GM19240 (cell line): ENCODE measurements around the gene CPLANE2.
"Not testable (repeated sequence)": the region's sequence is repeated elsewhere in the genome, so short reads cannot be mapped to it uniquely, and the experiment has no call there.

ENCODE experiments used
- DNase-seq: peaks from one replicate; pipeline ENCODE4 v3.0.0; 2011; ENCODE audit warnings: low spot score; ENCODE audit not compliant: insufficient read length

Gene CPLANE2

GRCh38 chr1:16231331-16232315 lies 5.4 kb downstream of the CPLANE2 start:
- DNase-seq = no peak

DNA sequence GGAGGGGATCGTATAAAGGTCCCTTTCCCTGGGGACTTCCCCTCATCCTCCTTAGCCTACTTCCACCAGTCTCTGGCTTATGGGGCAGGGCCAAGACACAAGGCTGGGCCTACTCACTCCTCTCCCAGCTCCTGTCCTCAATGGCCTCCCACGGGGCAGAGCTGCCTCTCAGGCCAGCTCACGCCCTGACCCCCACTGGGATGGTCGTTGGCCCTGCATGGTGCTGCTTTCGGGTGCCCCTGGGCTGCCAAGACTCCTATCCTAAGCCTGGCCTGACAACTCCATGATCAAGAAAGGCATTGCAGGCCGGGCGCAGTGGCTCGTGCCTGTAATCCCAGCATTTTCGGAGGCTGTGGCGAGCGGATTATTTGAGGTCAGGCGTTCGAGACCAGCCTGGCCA lies 6.2 kb downstream of the CPLANE2 start:
- no peak for DNase-seq

- no peak for DNase-seq
These were observed 6.8 kb downstream of the CPLANE2 start for GRCh38 chr1:16229976-16230740.

- DNase-seq = no peak
These were observed 10.3 kb downstream of the CPLANE2 start for GRCh38 chr1:16226490-16227179.

- no peak for DNase-seq
These were observed 10.9 kb downstream of the CPLANE2 start for GRCh38 chr1:16226129-16226489.

DNA sequence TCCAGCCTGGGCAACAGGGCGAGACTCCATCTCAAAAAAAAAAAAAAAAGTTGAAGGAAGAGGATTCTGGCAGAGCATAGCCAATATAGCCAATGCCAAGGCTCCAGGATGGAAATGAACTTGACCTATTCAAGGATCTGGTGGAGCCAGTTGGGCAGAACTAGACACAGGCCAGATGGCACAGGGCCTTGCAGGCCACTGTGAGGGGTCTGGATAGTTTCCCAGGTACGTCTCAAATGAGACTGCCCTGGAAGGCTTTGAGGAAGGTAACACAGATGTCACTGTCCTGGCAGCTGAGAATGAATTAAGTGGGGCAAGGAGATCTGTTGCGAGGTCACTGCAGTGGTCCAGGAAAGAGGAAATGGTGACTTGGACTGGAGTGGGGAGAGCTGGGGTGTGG lies 12.5 kb downstream of the CPLANE2 start:
- DNase-seq = no peak

- DNase-seq = not testable (repeated sequence)
These were observed 14.3 kb downstream of the CPLANE2 start for GRCh38 chr1:16222716-16223115.

- no peak for DNase-seq
These were observed 15.5 kb downstream of the CPLANE2 start for GRCh38 chr1:16221499-16221898.

DNA sequence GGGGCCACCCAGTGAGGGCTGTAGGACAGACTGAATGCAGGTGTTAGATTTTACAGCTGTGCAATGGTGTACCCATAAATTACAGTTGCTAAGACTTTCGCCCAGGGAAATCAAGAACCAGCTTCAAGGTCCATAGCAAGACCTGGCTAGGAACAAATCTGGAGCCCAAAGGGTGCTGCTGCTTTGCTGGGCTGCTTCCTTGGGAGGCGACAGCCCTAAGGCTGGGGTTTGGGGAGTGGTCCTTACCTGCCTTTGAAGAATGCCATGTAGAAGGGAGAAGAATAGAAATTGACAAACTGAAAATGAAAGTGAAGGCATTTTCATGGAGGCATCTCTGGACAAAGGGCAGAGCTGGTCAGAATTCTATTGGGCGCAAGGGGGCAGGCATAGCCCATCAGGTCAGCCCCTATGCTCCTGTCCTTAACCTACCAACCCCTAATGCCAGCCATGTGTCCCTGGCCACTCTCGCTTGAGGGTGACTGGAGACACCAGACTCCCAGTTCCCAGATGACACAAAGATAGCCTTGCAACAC lies 16.9 kb downstream of the CPLANE2 start:
- no peak for DNase-seq

DNA sequence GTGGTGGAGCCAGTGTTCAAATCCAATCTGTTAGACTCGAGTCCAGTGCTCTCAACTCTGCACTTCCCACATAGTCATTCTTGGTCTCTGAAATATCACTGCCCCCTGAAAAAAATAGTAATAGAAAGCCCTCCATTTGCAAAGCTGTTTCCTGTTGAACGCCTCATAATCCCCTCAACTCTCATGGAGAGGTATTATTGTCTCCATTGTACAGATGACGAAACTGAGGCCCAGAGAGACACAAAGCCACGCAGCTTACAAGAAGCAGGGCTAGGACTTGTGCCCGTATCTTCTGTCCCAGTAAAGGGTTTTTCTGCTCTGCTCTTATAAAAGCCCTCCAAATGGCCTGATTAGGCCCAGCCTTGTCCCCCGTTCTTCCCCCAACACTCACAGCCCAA lies 18.3 kb downstream of the CPLANE2 start:
- no peak for DNase-seq

DNA sequence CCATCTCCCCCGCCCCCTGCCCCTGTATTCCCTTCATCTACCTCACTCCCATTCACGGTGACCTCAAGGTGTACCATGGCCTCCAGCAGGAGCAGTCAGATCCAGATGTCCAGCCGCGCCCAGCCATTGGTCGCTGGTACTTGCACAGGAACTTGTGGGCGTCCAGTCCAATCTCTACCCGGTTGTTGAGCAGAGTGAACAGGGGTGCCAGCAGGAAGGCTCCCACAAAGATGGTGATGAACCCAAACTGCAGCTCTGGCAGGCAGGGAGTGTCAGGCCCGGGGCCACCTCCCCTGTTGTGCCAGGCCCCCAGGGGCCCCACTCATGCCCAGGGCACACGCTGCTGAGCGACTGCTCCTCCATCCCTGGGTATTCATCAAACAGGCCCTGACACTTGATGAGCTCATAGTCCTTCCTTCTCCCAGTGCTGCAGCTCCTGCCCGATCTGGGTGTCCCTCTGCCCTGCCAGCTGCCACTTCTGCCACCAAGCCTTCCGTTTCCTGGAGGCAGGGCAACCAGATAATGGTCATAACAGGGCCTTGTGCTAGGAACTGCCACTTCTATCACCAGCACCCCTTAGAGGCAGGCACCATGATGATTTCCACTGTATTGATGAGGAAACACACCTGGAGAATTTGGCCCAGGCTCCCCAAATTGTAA lies 18.8 kb downstream of the CPLANE2 start:
- DNase-seq = no peak

DNA sequence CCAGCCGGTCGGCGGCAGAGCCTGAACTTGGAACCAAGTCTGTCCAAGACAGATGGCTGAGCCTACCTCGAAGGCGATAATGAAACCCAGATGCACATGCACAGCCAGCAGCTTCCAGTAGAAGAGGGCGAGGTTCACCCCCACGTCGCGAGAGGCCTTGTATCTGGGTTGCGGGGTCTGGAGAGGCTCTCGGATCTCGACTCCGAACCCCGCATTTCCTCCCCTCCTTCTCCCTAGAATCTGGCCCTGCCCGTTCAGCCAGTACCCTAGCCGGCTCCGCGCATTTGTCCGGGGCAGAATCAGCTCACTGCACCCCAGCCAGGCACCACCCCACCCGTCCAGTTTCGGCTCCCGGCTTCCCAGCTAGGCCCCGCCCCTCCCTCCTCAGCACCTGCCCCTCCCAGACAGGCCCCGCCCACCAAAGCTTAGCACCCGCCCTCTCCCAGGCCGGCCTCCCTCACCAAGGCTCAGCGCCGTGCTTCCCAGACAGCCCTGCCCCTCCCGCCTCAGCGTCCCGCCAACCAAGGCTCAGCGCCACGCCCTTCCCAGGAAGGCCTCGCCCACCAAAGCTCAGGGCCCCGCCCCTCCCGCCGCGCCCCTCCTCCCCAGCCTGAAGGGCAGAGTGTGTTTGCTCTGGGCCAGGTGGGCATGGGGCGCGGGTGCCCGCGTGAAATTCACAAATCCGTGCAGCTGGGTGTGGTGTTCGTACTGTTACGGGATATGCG lies 19.8 kb downstream of the CPLANE2 start:
- DNase-seq = peak; percentile 88

DNA sequence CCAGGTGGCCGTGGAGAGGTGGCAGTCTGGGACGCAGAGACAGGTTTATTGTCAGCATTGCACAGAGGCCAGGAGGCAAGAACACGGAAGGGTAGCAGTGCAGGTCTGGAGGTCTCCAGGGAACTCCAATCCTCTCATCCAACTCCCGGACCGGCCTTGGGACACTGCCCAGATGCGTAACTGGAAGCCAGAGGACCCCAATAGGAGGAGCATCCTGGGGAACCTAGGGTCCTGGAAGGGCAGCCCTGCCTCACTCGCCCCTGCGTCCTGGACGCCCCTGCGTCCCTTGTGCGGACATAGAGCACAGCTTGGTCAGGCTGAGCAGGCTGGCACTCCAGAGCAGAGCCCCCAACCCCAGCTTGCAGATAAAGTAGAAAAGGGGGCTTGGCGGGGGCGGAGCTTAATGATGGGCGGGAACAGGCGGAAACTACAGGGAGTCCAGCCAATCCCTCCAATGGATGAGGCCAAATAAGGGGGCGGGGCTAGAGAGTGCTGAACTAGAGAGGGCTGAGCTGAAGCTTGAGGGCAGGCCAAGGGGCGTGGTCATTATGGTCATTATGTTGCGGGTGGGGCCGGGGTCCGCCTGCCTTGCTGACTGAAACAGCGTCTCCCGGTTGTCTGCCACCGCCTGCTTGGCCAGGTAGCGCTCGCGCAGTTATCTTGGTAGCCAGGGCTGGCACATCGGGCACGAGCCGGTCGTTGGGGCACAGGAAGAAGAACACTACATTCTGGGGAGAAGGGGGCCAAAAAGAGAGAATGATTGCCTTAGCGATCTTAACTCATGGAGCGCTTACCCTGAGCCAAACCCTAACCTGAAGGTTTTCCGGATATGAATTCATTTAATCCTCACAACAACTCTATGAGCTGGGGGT lies 20.9 kb downstream of the CPLANE2 start:
- DNase-seq = peak; percentile 59

DNA sequence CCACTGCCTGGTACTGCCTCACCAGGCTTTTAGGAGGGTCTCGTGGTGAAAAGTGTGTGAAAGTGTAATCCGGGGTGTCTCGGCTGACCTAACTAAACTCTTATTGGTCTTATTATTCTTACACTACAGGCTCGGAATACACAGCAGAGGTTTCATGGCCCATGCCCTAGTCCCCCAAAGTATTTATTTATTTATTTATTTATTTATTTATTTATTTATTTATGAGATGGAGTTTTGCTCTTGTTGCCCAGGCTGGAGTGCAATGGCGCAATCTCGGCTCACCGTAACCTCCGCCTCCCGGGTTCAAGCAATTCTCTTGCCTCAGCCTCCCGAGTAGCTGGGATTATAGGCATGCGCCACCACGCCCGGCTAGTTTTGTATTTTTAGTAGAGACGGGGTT lies 21.7 kb downstream of the CPLANE2 start:
- DNase-seq = not testable (repeated sequence)

- DNase-seq = not testable (repeated sequence)
These were observed 23.4 kb downstream of the CPLANE2 start for GRCh38 chr1:16213544-16213943.

- DNase-seq = no peak
These were observed 24.0 kb downstream of the CPLANE2 start for GRCh38 chr1:16213013-16213412.

- no peak for DNase-seq
These were observed 24.6 kb downstream of the CPLANE2 start, which contains the start of gene ARHGEF19 for GRCh38 chr1:16212251-16212961. Gene ARHGEF19, minus strand, starts transcription at chr1:16212652. Its CDS starts 3,598 bp downstream, at chr1:16209054.

DNA sequence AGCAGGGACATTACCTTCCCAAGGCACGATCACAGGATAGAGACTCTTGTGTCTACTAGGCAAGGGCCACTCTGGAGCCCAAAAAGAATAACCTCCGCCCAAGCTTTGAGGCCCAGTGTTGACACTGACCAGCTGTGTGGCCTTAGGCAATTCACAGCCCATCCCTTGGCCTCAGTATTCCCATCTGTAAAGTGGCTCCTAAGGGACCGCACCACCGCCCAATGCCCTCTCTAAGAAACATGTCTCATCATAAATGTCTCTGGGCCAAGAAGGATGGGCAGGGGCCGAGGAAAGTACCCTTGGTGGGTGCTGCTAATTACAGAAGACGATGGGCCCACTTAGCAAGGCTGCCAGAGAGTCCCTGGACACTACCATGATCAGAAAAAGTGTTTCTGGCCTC lies 25.2 kb downstream of the CPLANE2 start:
- no peak for DNase-seq

DNA sequence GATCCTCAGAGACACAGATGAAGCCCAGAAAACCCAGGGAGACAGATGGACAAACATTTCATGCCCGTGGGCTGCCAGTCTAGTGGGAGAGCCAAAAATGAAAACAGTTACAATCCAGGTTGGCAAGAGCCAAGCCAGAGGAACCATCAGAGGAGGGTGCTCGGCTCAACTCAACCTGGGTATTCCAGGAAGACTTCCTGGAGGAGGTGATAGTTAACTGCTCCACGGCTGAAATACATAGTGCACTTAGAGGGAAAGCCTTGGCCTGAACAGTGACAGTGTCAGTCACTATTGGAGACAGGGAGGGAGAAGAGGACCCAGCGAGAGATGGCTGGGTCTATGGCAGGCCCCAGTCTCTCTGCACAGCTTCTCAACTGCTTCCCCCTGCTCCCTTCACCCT lies 26.4 kb downstream of the CPLANE2 start:
- DNase-seq = no peak
